SH-SY5Y (cell line): ENCODE data around the gene TVP23C.
"Not testable (repeated sequence)": the region's sequence is repeated elsewhere in the genome, so short reads cannot be mapped to it uniquely, and the experiment has no call there.

Source experiments
- GATA2 ChIP-seq: IDR thresholded peaks from 2 replicates; pipeline ENCODE4 v1.6.1; 2011; ENCODE audit warnings: mild to moderate bottlenecking, low read depth, low read length
- GATA3 ChIP-seq: IDR thresholded peaks from 2 replicates; pipeline ENCODE4 v1.6.1; 2011; ENCODE audit warnings: low read depth, mild to moderate bottlenecking, low read length, moderate library complexity

- TF ChIP-seq GATA3, GATA2: not testable (repeated sequence)
These were observed at the start of gene TVP23C for GRCh38 chr17:15563375-15563857.
